Cardiac muscle cell (in vitro differentiated cells and primary cell): ENCODE measurements around the gene TJP1. TPM values are rescaled to one million over a fixed set of nuclear protein-coding genes. Genes with fewer than 3 reads are reported as not detected.
A peak's percentile ranks its signal among the peaks of the same experiment; 100 is the strongest.
"Not testable (repeated sequence)": the region's sequence is repeated elsewhere in the genome, so short reads cannot be mapped to it uniquely, and the experiment has no call there.

ENCODE experiments used
- DNase-seq, 2 donors: peaks; one replicate each; pipeline versions ENCODE4 v3.0.0 to v3.0.0-alpha.2; 2010 to 2017; ENCODE audit warnings: low read depth in 1 of 2, low spot score in 1 of 2
- H3K27ac ChIP-seq: fragments of 200-600 bp; sonication (generic); 2 replicates; pipeline ENCODE4 v1.5.1; 2016
- H3K27me3 ChIP-seq: fragments of 200-600 bp; sonication (generic); 2 replicates; pipeline ENCODE4 v1.6.0; 2016; ENCODE audit warnings: control low read depth
- H3K36me3 ChIP-seq: fragments of 200-600 bp; sonication (generic); 2 replicates; pipeline ENCODE4 v1.5.1; 2016; ENCODE audit warnings: control low read depth
- H3K4me1 ChIP-seq: fragments of 200-600 bp; sonication (generic); 2 replicates; pipeline ENCODE4 v1.8.1; 2017; ENCODE audit warnings: low read depth, mild to moderate bottlenecking, mixed run types
- H3K4me3 ChIP-seq: fragments of 200-600 bp; sonication (generic); 2 replicates; pipeline ENCODE4 v1.5.1; 2016; ENCODE audit warnings: mild to moderate bottlenecking
- H3K9me3 ChIP-seq: fragments of 200-600 bp; sonication (generic); 2 replicates; pipeline ENCODE4 v1.5.1; 2017; ENCODE audit warnings: low read depth, mild to moderate bottlenecking, control low read depth
- CTCF ChIP-seq: IDR thresholded peaks from 2 replicates; pipeline ENCODE4 v1.5.1; 2012; ENCODE audit warnings: low read depth, mild to moderate bottlenecking, low read length
- polyA plus RNA-seq: library from polyadenylated mRNA; unstranded; fragments of >200 nt; fragmentation: Nextera tagmentation; extraction: Ambion mirVana; gene quantifications from 2 replicates; pipeline ENCODE4 v1.2.1, GENCODE V29; 2016
- total RNA-seq: library from RNA; depleted of rRNA; stranded (reverse); fragments of >200 nt; gene quantifications from 2 replicates; pipeline ENCODE4 v1.2.3, GENCODE V29; 2016

Gene TJP1
- total and polyA plus RNA-seq, 2 experiments from 2014 or later: 66.6 to 93.9 TPM

- Histone ChIP-seq H3K9me3 (no peaks in the 10 kb centered on the region), H3K27ac (no peak overlapping the region), H3K4me1 (peaks cover 16% of the 10 kb centered on the region), H3K36me3 (peaks cover 52% of the 10 kb centered on the region), H3K27me3 (no peaks in the 10 kb centered on the region), H3K4me3 (no peak overlapping the region)
- no peak for TF ChIP-seq CTCF
- peak in 1 of 2 donors; percentile 45 for DNase-seq
Observed at GRCh38 chr15:29765898-29766527, 56.3 kb downstream of the TJP1 start.

- peak overlapping the region; percentile 53 for H3K27ac ChIP-seq
- H3K9me3 ChIP-seq: no peaks in the 10 kb centered on the region
- H3K36me3 ChIP-seq: peaks cover 57% of the 10 kb centered on the region
- H3K27me3 ChIP-seq: no peaks in the 10 kb centered on the region
- H3K4me3 ChIP-seq: no peak overlapping the region
- TF ChIP-seq CTCF: no peak
- DNase-seq: no peak
- peaks cover 16% of the 10 kb centered on the region for H3K4me1 ChIP-seq
Observed at GRCh38 chr15:29765234-29765841, 56.9 kb downstream of the TJP1 start.

GRCh38 chr15:29759596-29759995 is 62.7 kb downstream of the TJP1 start:
- Histone ChIP-seq H3K27ac (peak overlapping the region; percentile 34), H3K4me1 (peaks cover 23% of the 10 kb centered on the region), H3K9me3 (no peaks in the 10 kb centered on the region), H3K4me3 (no peak overlapping the region), H3K36me3 (peaks cover 52% of the 10 kb centered on the region), H3K27me3 (no peaks in the 10 kb centered on the region)
- no peak for DNase-seq
- no peak for TF ChIP-seq CTCF

- Histone ChIP-seq H3K27me3 (no peaks in the 10 kb centered on the region), H3K27ac (peak overlapping the region; percentile 55), H3K4me3 (no peak overlapping the region), H3K4me1 (peaks cover 23% of the 10 kb centered on the region), H3K36me3 (peaks cover 36% of the 10 kb centered on the region), H3K9me3 (no peaks in the 10 kb centered on the region)
- no peak for DNase-seq
- TF ChIP-seq CTCF: no peak
Observed at GRCh38 chr15:29756358-29757267, 65.7 kb downstream of the TJP1 start.

- H3K4me3 ChIP-seq, DNase-seq, H3K27me3 ChIP-seq, H3K27ac ChIP-seq, H3K9me3 ChIP-seq: not testable (repeated sequence)
- peaks cover 21% of the 10 kb centered on the region for H3K4me1 ChIP-seq
- peaks cover 17% of the 10 kb centered on the region for H3K36me3 ChIP-seq
Observed at GRCh38 chr15:29754009-29754408, 68.3 kb downstream of the TJP1 start.
